IMR-90 (cell line): ENCODE data around the gene SPACA5. TPM values are rescaled to one million over a fixed set of nuclear protein-coding genes. Genes with fewer than 3 reads are reported as not detected.

Source experiments
- ATAC-seq: fragments of 200-7000 bp; cut with Tn5 transposase; 2 replicates; pipeline ENCODE4 v1.9.1; 2020; ENCODE audit warnings: low read depth, mild to moderate bottlenecking, moderate library complexity
- BruUV-seq: library from RNA; stranded (reverse); fragments of 400-500 nt; replicated peaks from 2 replicates; lab custom pipeline; 2021; lab: Mats Ljungman, UMichigan
- CTCF ChIA-PET: fragments of 300-600 bp; formaldehyde crosslinking; extraction: SDS; loops from one replicate; lab custom pipeline; 2021; ENCODE audit warnings: antibody characterized with exemption; lab: Yijun Ruan, JAX
- POLR2A ChIA-PET: fragments of 300-600 bp; sonication (Branson Sonifier 250); formaldehyde crosslinking; loops from one replicate; lab custom pipeline; 2022; ENCODE audit warnings: antibody characterized with exemption; ENCODE audit not compliant: unreplicated experiment; lab: Charles Lee
- DNase-seq: peaks from one replicate; pipeline ENCODE4 v3.0.0; 2013
- H2AFZ ChIP-seq: replicated peaks from 2 replicates; pipeline ENCODE3; 2013; ENCODE audit warnings: low read length, mild to moderate bottlenecking; ENCODE audit not compliant: poor library complexity
- H2AK5ac ChIP-seq: 2 replicates; pipeline ENCODE4 v1.6.1; 2013; ENCODE audit warnings: low read depth, low read length, inconsistent platforms
- H2AK9ac ChIP-seq: replicated peaks from 2 replicates; pipeline ENCODE3; 2013; ENCODE audit warnings: mild to moderate bottlenecking, low read depth, low read length, moderate library complexity; ENCODE audit not compliant: poor library complexity
- H2BK120ac ChIP-seq: 2 replicates; pipeline ENCODE4 v1.6.1; 2013; ENCODE audit warnings: low read depth, low read length, inconsistent platforms
- H2BK15ac ChIP-seq: 3 replicates; pipeline ENCODE4 v1.6.1; 2013; ENCODE audit warnings: low read depth, low read length, inconsistent platforms
- H2BK20ac ChIP-seq: 2 replicates; pipeline ENCODE4 v1.6.1; 2013; ENCODE audit warnings: low read depth, mild to moderate bottlenecking, inconsistent platforms, low read length, moderate library complexity
- H2BK5ac ChIP-seq: 2 replicates; pipeline ENCODE4 v1.6.1; 2013; ENCODE audit warnings: mild to moderate bottlenecking, low read depth, low read length, inconsistent platforms; ENCODE audit not compliant: poor library complexity, severe bottlenecking
- H3K14ac ChIP-seq: replicated peaks from 2 replicates; pipeline ENCODE4 v1.6.1; 2013; ENCODE audit warnings: low read depth, low read length, inconsistent platforms
- H3K18ac ChIP-seq: 2 replicates; pipeline ENCODE4 v1.6.1; 2013; ENCODE audit warnings: low read depth, low read length, control low read depth
- H3K23ac ChIP-seq: 2 replicates; pipeline ENCODE4 v1.6.1; 2013; ENCODE audit warnings: low read depth, low read length, inconsistent platforms
- H3K27ac ChIP-seq: 2 replicates; pipeline ENCODE4 v1.5.1; 2013; ENCODE audit warnings: mild to moderate bottlenecking, control low read depth, low read length; ENCODE audit not compliant: insufficient read depth
- H3K27me3 ChIP-seq: 2 replicates; pipeline ENCODE4 v1.6.1; 2013; ENCODE audit warnings: low read length; ENCODE audit not compliant: control insufficient read depth, insufficient read depth
- H3K36me3 ChIP-seq: 2 replicates; pipeline ENCODE4 v1.6.1; 2013; ENCODE audit warnings: low read length, mixed read lengths; ENCODE audit not compliant: control insufficient read depth, insufficient read depth
- H3K4ac ChIP-seq: 2 replicates; pipeline ENCODE4 v1.6.1; 2013; ENCODE audit warnings: low read depth, low read length, inconsistent platforms
- H3K4me1 ChIP-seq: 2 replicates; pipeline ENCODE4 v1.6.1; 2013; ENCODE audit warnings: low read length, mixed read lengths; ENCODE audit not compliant: control insufficient read depth, insufficient read depth
- H3K4me2 ChIP-seq: 2 replicates; pipeline ENCODE4 v1.6.1; 2013; ENCODE audit warnings: low read depth, mild to moderate bottlenecking, control low read depth, low read length, moderate library complexity
- H3K4me3 ChIP-seq: 2 replicates; pipeline ENCODE4 v1.5.1; 2013; ENCODE audit warnings: low read depth, mild to moderate bottlenecking, control low read depth, low read length, moderate library complexity; ENCODE audit not compliant: insufficient read depth
- H3K56ac ChIP-seq: 2 replicates; pipeline ENCODE4 v1.6.1; 2013; ENCODE audit warnings: low read length, inconsistent platforms; ENCODE audit not compliant: insufficient read depth; ENCODE audit errors: extremely low read depth
- H3K79me1 ChIP-seq, 2 experiments: 2 replicates each; pipeline ENCODE4 v1.6.1; 2013; ENCODE audit warnings: low read length in 2 of 2, inconsistent platforms in 1 of 2, low read depth in 1 of 2
- H3K9ac ChIP-seq: 2 replicates; pipeline ENCODE4 v1.6.1; 2013; ENCODE audit warnings: low read depth, low read length, control low read depth
- H3K9me1 ChIP-seq: 2 replicates; pipeline ENCODE4 v1.6.1; 2013; ENCODE audit warnings: low read length, inconsistent platforms; ENCODE audit not compliant: insufficient read depth
- H3K9me3 ChIP-seq: 2 replicates; pipeline ENCODE4 v1.6.1; 2013; ENCODE audit warnings: low read length; ENCODE audit not compliant: control insufficient read depth, insufficient read depth
- H4K20me1 ChIP-seq: 2 replicates; pipeline ENCODE4 v1.6.1; 2013; ENCODE audit warnings: low read length, inconsistent platforms; ENCODE audit not compliant: insufficient read depth
- H4K5ac ChIP-seq: 2 replicates; pipeline ENCODE4 v1.6.1; 2013; ENCODE audit warnings: mild to moderate bottlenecking, low read depth, low read length, control low read depth
- H4K8ac ChIP-seq, 2 experiments: 2 replicates each; pipeline ENCODE4 v1.6.1; 2013; ENCODE audit warnings: low read depth in 2 of 2, low read length in 2 of 2, control low read depth in 1 of 2, inconsistent platforms in 1 of 2
- H4K91ac ChIP-seq: 2 replicates; pipeline ENCODE4 v1.6.1; 2013; ENCODE audit warnings: low read depth, low read length, inconsistent platforms; ENCODE audit not compliant: insufficient read depth
- BHLHE40 ChIP-seq: fragments of 150-350 bp; IDR thresholded peaks from 2 replicates; pipeline ENCODE4 v1.6.1; 2016; ENCODE audit warnings: mild to moderate bottlenecking, low read depth, low read length
- CHD1 ChIP-seq: IDR thresholded peaks from 2 replicates; pipeline ENCODE4 v1.6.1; 2012; ENCODE audit warnings: low read depth, low read length, improper control_type of control experiment
- MAFK ChIP-seq: IDR thresholded peaks from 2 replicates; pipeline ENCODE4 v1.6.1; 2012; ENCODE audit warnings: low read depth, low read length, improper control_type of control experiment
- WGBS, 2 experiments: methylation state at CpG; one replicate each; pipeline versions ENCODE4 v1.1.5 to v1.1.7; 2013; ENCODE audit warnings: missing lambda C conversion rate in 2 of 2; ENCODE audit not compliant: insufficient read length in 1 of 2; ENCODE audit errors: extremely low coverage in 2 of 2; 5-methylcytosine and 5-hydroxymethylcytosine counted together
- dilution Hi-C: fragments of 300-500 bp; cut with HindIII; formaldehyde crosslinking; loops from one replicate; pipeline ENCODE4 v1.14.3; 2018; ENCODE audit warnings: low sequenced_read_pairs; ENCODE audit not compliant: unreplicated experiment
- in situ Hi-C: fragments of 300-500 bp; cut with MboI; formaldehyde crosslinking; loops from 3 replicates; pipeline ENCODE4 v1.14.3; 2019; ENCODE audit warnings: low sequenced_read_pairs, inconsistent platforms, mixed read lengths
- intact Hi-C: fragments of 100-400 bp; cut with micrococcal nuclease; formaldehyde crosslinking; loops from 2 replicates; pipeline ENCODE4 v1.10.0; 2022
- polyA plus RNA-seq, 3 experiments: library from polyadenylated mRNA; depleted of rRNA; stranded (reverse); fragments of >200 nt; gene quantifications; 2 replicates each; pipeline ENCODE4 v1.2.3, GENCODE V29; 2012; ENCODE audit warnings: low replicate concordance in 1 of 3
- total RNA-seq: library from RNA; depleted of rRNA; stranded (reverse); fragments of >200 nt; gene quantifications from 2 replicates; pipeline ENCODE4 v1.2.3, GENCODE V29; 2012

The SPACA5 gene
- total and polyA plus RNA-seq, 2 of the 4 experiments (the other 2 are of a cell fraction), result not detected

DNA sequence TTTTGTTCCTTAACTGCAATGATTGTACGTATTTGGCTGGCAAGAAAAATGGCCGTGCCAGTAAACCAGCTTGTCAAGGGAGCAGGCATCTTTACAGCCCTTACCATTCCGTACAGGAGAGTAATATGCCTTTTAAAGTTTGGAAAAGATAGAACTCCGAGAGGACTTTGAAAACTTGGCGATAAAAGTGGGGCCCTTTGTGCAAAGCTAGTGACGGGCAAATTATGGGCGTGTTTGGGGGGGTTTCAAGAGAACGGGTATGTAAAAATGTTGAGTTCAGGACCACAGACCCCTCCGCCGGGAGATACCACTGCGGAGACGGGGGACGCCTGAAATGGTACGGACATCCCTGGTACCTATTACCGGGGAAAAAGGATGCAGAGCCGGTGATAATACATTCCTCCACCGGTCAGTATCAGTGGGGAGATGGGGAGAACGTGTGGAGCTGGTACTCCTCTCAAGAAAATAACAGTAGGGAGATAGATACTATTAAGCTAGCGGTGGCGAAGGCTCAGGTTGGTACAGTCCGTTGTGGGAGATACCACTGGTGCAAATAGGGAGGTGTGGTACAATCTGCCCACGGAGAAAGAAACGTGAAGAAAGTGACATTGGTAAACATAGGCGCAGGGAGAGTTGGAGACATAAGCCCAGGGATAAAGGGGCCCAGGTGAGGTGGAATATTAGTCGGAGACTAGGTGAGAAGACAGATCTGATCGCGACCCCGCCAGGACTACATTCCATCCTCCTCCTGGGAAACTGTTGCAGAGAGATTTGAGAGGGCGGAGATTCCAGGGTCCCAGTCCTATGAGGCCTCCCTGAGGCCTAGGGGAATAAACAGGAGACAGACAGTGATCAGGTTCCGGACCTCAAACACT is 14.5 kb downstream of the SPACA5 start:
- Histone ChIP-seq H2AK9ac (peak overlapping the region; percentile 53), H4K20me1 (no peaks in the 10 kb centered on the region), H3K4me2 (peak overlapping the region; percentile 73), H4K91ac (peak overlapping the region; percentile 89), H2AFZ (peak overlapping the region; percentile 89), H4K8ac (peak overlapping the region; percentile 90 to 98), H3K14ac (peak overlapping the region; percentile 99), H2BK120ac (peak overlapping the region; percentile 98), H4K5ac (peak overlapping the region; percentile 96), H2BK15ac (peak overlapping the region; percentile 87), H2AK5ac (no peak overlapping the region), H3K18ac (peak overlapping the region; percentile 99), H3K23ac (peak overlapping the region; percentile 97; the same call in 1 of the 2 replicates), H3K4ac (peak overlapping the region; percentile 98), H3K9ac (peak overlapping the region; percentile 100), H3K4me1 (no peaks in the 10 kb centered on the region), H3K27ac (peak overlapping the region; percentile 100), H3K9me1 (no peaks in the 10 kb centered on the region), H3K4me3 (peak overlapping the region; percentile 87), H2BK5ac (peak overlapping the region; percentile 96), H3K36me3 (no peaks in the 10 kb centered on the region), H3K27me3 (no peaks in the 10 kb centered on the region), H3K56ac (peak overlapping the region; percentile 99), H3K79me1 (no peaks in the 10 kb centered on the region), H2BK20ac (peak overlapping the region; percentile 89), H3K9me3 (no peaks in the 10 kb centered on the region)
- peak; percentile 83; the same call in 1 of the 2 replicates for TF ChIP-seq CHD1
- no peak for TF ChIP-seq MAFK
- peak; percentile 92 for TF ChIP-seq BHLHE40
- 20% methylated on average over 11 of the region's 30 CpGs; no CpG with 5 or more reads in 1 of the 2 experiments for WGBS, 2 experiments
- intact Hi-C loops (no loop called here), in situ Hi-C loops (loop anchor here (10.0 kb wide), 1 partner anchor 186 kb away; the partner anchor contains the start of gene ZNF81), dilution Hi-C loops (no loop called here)
- ATAC-seq (peak; percentile 84), DNase-seq (peak; percentile 81)
- POLR2A ChIA-PET, result no interaction called here
- no TSS peak for BruUV-seq
- CTCF ChIA-PET, result interaction anchor here (0.5 kb wide), 1 partner anchor 435 kb away, joined by 4 read pairs; no protein-coding TSS in a partner anchor
